ENCODE results near the gene PACS2.

The PACS2 gene

GRCh38 chr14:105313381-105314286 lies 914 bp upstream of the PACS2 start:
- peak overlapping the region; percentile 50 for H3K4me3 ChIP-seq (ENCODE audit: low read length)
- H3K4me1 ChIP-seq (ENCODE audit: insufficient read depth, low read length): peaks cover 16% of the 10 kb centered on the region
- H3K36me3 ChIP-seq (ENCODE audit: insufficient read depth, low read length): no peaks in the 10 kb centered on the region
- peak overlapping the region; percentile 30 for H2AFZ ChIP-seq (ENCODE audit: low read depth, low read length)
- no peaks in the 10 kb centered on the region for H3K9me3 ChIP-seq (ENCODE audit: low read length)
- no peaks in the 10 kb centered on the region for H3K27me3 ChIP-seq (ENCODE audit: insufficient read depth, low read length)

GRCh38 chr14:105315211-105315721 lies 718 bp downstream of the PACS2 start:
- H3K36me3 ChIP-seq (ENCODE audit: insufficient read depth, low read length): no peaks in the 10 kb centered on the region
- peak overlapping the region; percentile 72 for H3K4me3 ChIP-seq (ENCODE audit: low read length)
- no peaks in the 10 kb centered on the region for H3K9me3 ChIP-seq (ENCODE audit: low read length)
- no peak overlapping the region for H2AFZ ChIP-seq (ENCODE audit: low read depth, low read length)
- H3K27me3 ChIP-seq (ENCODE audit: insufficient read depth, low read length): no peaks in the 10 kb centered on the region
- H3K4me1 ChIP-seq (ENCODE audit: insufficient read depth, low read length): peaks cover 16% of the 10 kb centered on the region

GRCh38 chr14:105315941-105316576 lies 1.5 kb downstream of the PACS2 start:
- Histone ChIP-seq H3K4me3 (ENCODE audit: low read length) (peak overlapping the region; percentile 72), H3K4me1 (ENCODE audit: insufficient read depth, low read length) (peaks cover 16% of the 10 kb centered on the region), H2AFZ (ENCODE audit: low read depth, low read length) (no peak overlapping the region), H3K9me3 (ENCODE audit: low read length) (no peaks in the 10 kb centered on the region), H3K36me3 (ENCODE audit: insufficient read depth, low read length) (no peaks in the 10 kb centered on the region), H3K27me3 (ENCODE audit: insufficient read depth, low read length) (no peaks in the 10 kb centered on the region)

- no peak overlapping the region for H3K4me3 ChIP-seq (ENCODE audit: low read length)
- no peaks in the 10 kb centered on the region for H3K9me3 ChIP-seq (ENCODE audit: low read length)
- peaks cover 16% of the 10 kb centered on the region for H3K4me1 ChIP-seq (ENCODE audit: insufficient read depth, low read length)
- no peak overlapping the region for H2AFZ ChIP-seq (ENCODE audit: low read depth, low read length)
- no peaks in the 10 kb centered on the region for H3K27me3 ChIP-seq (ENCODE audit: insufficient read depth, low read length)
- H3K36me3 ChIP-seq (ENCODE audit: insufficient read depth, low read length): no peaks in the 10 kb centered on the region
These were observed 2.0 kb downstream of the PACS2 start for GRCh38 chr14:105316577-105316941.

- H3K9me3 ChIP-seq (ENCODE audit: low read length): no peaks in the 10 kb centered on the region
- H3K27me3 ChIP-seq (ENCODE audit: insufficient read depth, low read length): no peaks in the 10 kb centered on the region
- no peaks in the 10 kb centered on the region for H3K36me3 ChIP-seq (ENCODE audit: insufficient read depth, low read length)
- H3K4me3 ChIP-seq (ENCODE audit: low read length): no peak overlapping the region
- H3K4me1 ChIP-seq (ENCODE audit: insufficient read depth, low read length): peaks cover 16% of the 10 kb centered on the region
- H2AFZ ChIP-seq (ENCODE audit: low read depth, low read length): no peak overlapping the region
These were observed 2.5 kb downstream of the PACS2 start for GRCh38 chr14:105316968-105317510.

- Histone ChIP-seq H3K27me3 (ENCODE audit: insufficient read depth, low read length) (no peaks in the 10 kb centered on the region), H3K9me3 (ENCODE audit: low read length) (no peaks in the 10 kb centered on the region), H3K4me3 (ENCODE audit: low read length) (no peak overlapping the region), H2AFZ (ENCODE audit: low read depth, low read length) (no peak overlapping the region), H3K36me3 (ENCODE audit: insufficient read depth, low read length) (no peaks in the 10 kb centered on the region), H3K4me1 (ENCODE audit: insufficient read depth, low read length) (peaks cover 16% of the 10 kb centered on the region)
These were observed 3.0 kb downstream of the PACS2 start for GRCh38 chr14:105317546-105317945.

- H3K36me3 ChIP-seq (ENCODE audit: insufficient read depth, low read length): no peaks in the 10 kb centered on the region
- H3K27me3 ChIP-seq (ENCODE audit: insufficient read depth, low read length): no peaks in the 10 kb centered on the region
- H3K4me1 ChIP-seq (ENCODE audit: insufficient read depth, low read length): peaks cover 33% of the 10 kb centered on the region
- H3K9me3 ChIP-seq (ENCODE audit: low read length): no peaks in the 10 kb centered on the region
- H3K4me3 ChIP-seq (ENCODE audit: low read length): no peak overlapping the region
- no peak overlapping the region for H2AFZ ChIP-seq (ENCODE audit: low read depth, low read length)
These were observed 8.4 kb downstream of the PACS2 start for GRCh38 chr14:105322791-105323556.

- no peak overlapping the region for H2AFZ ChIP-seq (ENCODE audit: low read depth, low read length)
- no peaks in the 10 kb centered on the region for H3K9me3 ChIP-seq (ENCODE audit: low read length)
- peaks cover 40% of the 10 kb centered on the region for H3K4me1 ChIP-seq (ENCODE audit: insufficient read depth, low read length)
- H3K36me3 ChIP-seq (ENCODE audit: insufficient read depth, low read length): no peaks in the 10 kb centered on the region
- H3K27me3 ChIP-seq (ENCODE audit: insufficient read depth, low read length): no peaks in the 10 kb centered on the region
- no peak overlapping the region for H3K4me3 ChIP-seq (ENCODE audit: low read length)
These were observed 9.1 kb downstream of the PACS2 start for GRCh38 chr14:105323663-105324062.

GRCh38 chr14:105324080-105324778 lies 9.7 kb downstream of the PACS2 start:
- no peak overlapping the region for H2AFZ ChIP-seq (ENCODE audit: low read depth, low read length)
- H3K4me1 ChIP-seq (ENCODE audit: insufficient read depth, low read length): peaks cover 46% of the 10 kb centered on the region
- no peak overlapping the region for H3K4me3 ChIP-seq (ENCODE audit: low read length)
- no peaks in the 10 kb centered on the region for H3K27me3 ChIP-seq (ENCODE audit: insufficient read depth, low read length)
- no peaks in the 10 kb centered on the region for H3K36me3 ChIP-seq (ENCODE audit: insufficient read depth, low read length)
- no peaks in the 10 kb centered on the region for H3K9me3 ChIP-seq (ENCODE audit: low read length)

- peaks cover 2% of the 10 kb centered on the region for H3K9me3 ChIP-seq (ENCODE audit: low read length)
- no peak overlapping the region for H3K4me3 ChIP-seq (ENCODE audit: low read length)
- no peak overlapping the region for H2AFZ ChIP-seq (ENCODE audit: low read depth, low read length)
- H3K4me1 ChIP-seq (ENCODE audit: insufficient read depth, low read length): peaks cover 47% of the 10 kb centered on the region
- no peaks in the 10 kb centered on the region for H3K36me3 ChIP-seq (ENCODE audit: insufficient read depth, low read length)
- H3K27me3 ChIP-seq (ENCODE audit: insufficient read depth, low read length): no peaks in the 10 kb centered on the region
These were observed 10.3 kb downstream of the PACS2 start for GRCh38 chr14:105324871-105325270.

GRCh38 chr14:105325303-105325702 lies 10.8 kb downstream of the PACS2 start:
- no peaks in the 10 kb centered on the region for H3K36me3 ChIP-seq (ENCODE audit: insufficient read depth, low read length)
- H3K27me3 ChIP-seq (ENCODE audit: insufficient read depth, low read length): no peaks in the 10 kb centered on the region
- H3K9me3 ChIP-seq (ENCODE audit: low read length): peaks cover 2% of the 10 kb centered on the region
- H3K4me1 ChIP-seq (ENCODE audit: insufficient read depth, low read length): peaks cover 47% of the 10 kb centered on the region
- no peak overlapping the region for H2AFZ ChIP-seq (ENCODE audit: low read depth, low read length)
- no peak overlapping the region for H3K4me3 ChIP-seq (ENCODE audit: low read length)
